SU-DHL-6 (cell line): Measurements from ENCODE around the gene SIGLEC9.

Experiments
- H2AFZ ChIP-seq: fragments of 200-600 bp; sonication (generic); 2 replicates; pipeline ENCODE4 v1.6.1; 2014; ENCODE audit warnings: low read depth, mild to moderate bottlenecking, moderate library complexity, mixed read lengths, antibody characterized with exemption, low read length; ENCODE audit not compliant: severe bottlenecking
- H3F3A ChIP-seq: fragments of 200-600 bp; shearing (Covaris generic); 2 replicates; pipeline ENCODE4 v1.6.0; 2016; ENCODE audit warnings: antibody characterized with exemption, mild to moderate bottlenecking; ENCODE audit not compliant: insufficient read depth
- H3K27ac ChIP-seq: fragments of 200-600 bp; sonication (generic); 2 replicates; pipeline ENCODE4 v1.5.1; 2016; ENCODE audit warnings: low read depth, mild to moderate bottlenecking, low read length, moderate library complexity, mixed read lengths
- H3K27me3 ChIP-seq: fragments of 200-600 bp; sonication (generic), shearing (Covaris generic); 2 replicates; pipeline ENCODE4 v1.6.0; 2014; ENCODE audit warnings: mild to moderate bottlenecking, low read length
- H3K36me3 ChIP-seq: fragments of 200-600 bp; sonication (generic); 2 replicates; pipeline ENCODE4 v1.6.1; 2014; ENCODE audit warnings: mild to moderate bottlenecking, low read length, mixed read lengths
- H3K4me2 ChIP-seq: fragments of 300-600, 200-600 bp; shearing (Covaris generic), sonication (generic); 2 replicates; pipeline ENCODE4 v1.6.0; 2014; ENCODE audit warnings: low read length, low read depth, mild to moderate bottlenecking; ENCODE audit not compliant: poor library complexity, severe bottlenecking
- H3K4me3 ChIP-seq: fragments of 200-600 bp; sonication (generic); 2 replicates; pipeline ENCODE4 v1.5.1; 2014; ENCODE audit warnings: antibody characterized with exemption, low read length, mild to moderate bottlenecking, mixed read lengths; ENCODE audit not compliant: insufficient read depth, poor library complexity, severe bottlenecking
- H3K79me2 ChIP-seq: fragments of 200-600 bp; sonication (generic); 2 replicates; pipeline ENCODE4 v1.6.1; 2014; ENCODE audit warnings: mild to moderate bottlenecking, low read length, moderate library complexity; ENCODE audit not compliant: insufficient read depth
- H3K9ac ChIP-seq: fragments of 200-600 bp; sonication (generic); 2 replicates; pipeline ENCODE4 v1.7.0; 2014; ENCODE audit warnings: mild to moderate bottlenecking, low read length
- H3K9me2 ChIP-seq: fragments of 200-600 bp; sonication (generic); replicated peaks from 2 replicates; pipeline ENCODE4 v1.6.1; 2014; ENCODE audit warnings: low read length; ENCODE audit not compliant: insufficient read depth
- H3K9me3 ChIP-seq: fragments of 200-600 bp; sonication (generic); 2 replicates; pipeline ENCODE4 v1.6.1; 2014; ENCODE audit warnings: low read length, mixed read lengths; ENCODE audit not compliant: insufficient read depth
- H4K20me1 ChIP-seq: fragments of 200-600 bp; sonication (generic); 2 replicates; pipeline ENCODE4 v1.6.1; 2014; ENCODE audit warnings: low read depth, mild to moderate bottlenecking, antibody characterized with exemption, low read length, moderate library complexity, mixed read lengths
- CTCF ChIP-seq: fragments of 200-600 bp; sonication (generic); IDR thresholded peaks from one replicate; pipeline ENCODE4 v1.5.1; 2017; ENCODE audit warnings: antibody characterized with exemption, mild to moderate bottlenecking, low read length, moderate library complexity; ENCODE audit not compliant: insufficient read depth, poor library complexity, severe bottlenecking
- EZH2phosphoT487 ChIP-seq: fragments of 200-600 bp; sonication (generic), shearing (Covaris generic); conservative IDR thresholded peaks from 2 replicates; pipeline ENCODE4 v1.6.1; 2018; ENCODE audit warnings: mild to moderate bottlenecking, antibody characterized with exemption, low read length, moderate library complexity, mixed read lengths

SIGLEC9 gene

GRCh38 chr19:51124216-51124615 lies 490 bp upstream of the SIGLEC9 start:
- H3K4me2 ChIP-seq: no peak overlapping the region
- no peak overlapping the region for H3K4me3 ChIP-seq
- no peak overlapping the region for H3K27ac ChIP-seq
- H3K9ac ChIP-seq: no peak overlapping the region
- no peaks in the 10 kb centered on the region for H3K27me3 ChIP-seq
- no peaks in the 10 kb centered on the region for H3K36me3 ChIP-seq
- no peaks in the 10 kb centered on the region for H3K9me3 ChIP-seq
- no peaks in the 10 kb centered on the region for H4K20me1 ChIP-seq
- TF ChIP-seq CTCF (no peak), EZH2phosphoT487 (no peak)
- no peaks in the 10 kb centered on the region for H3K79me2 ChIP-seq
- no peak overlapping the region for H2AFZ ChIP-seq
- H3F3A ChIP-seq: no peaks in the 10 kb centered on the region
- no peaks in the 10 kb centered on the region for H3K9me2 ChIP-seq

- Histone ChIP-seq H3K9ac (no peak overlapping the region), H4K20me1 (no peaks in the 10 kb centered on the region), H3K36me3 (no peaks in the 10 kb centered on the region), H3F3A (no peaks in the 10 kb centered on the region), H3K27me3 (no peaks in the 10 kb centered on the region), H3K79me2 (no peaks in the 10 kb centered on the region), H3K27ac (no peak overlapping the region), H3K9me3 (no peaks in the 10 kb centered on the region), H3K9me2 (no peaks in the 10 kb centered on the region), H3K4me3 (no peak overlapping the region), H2AFZ (no peak overlapping the region), H3K4me2 (no peak overlapping the region)
- no peak for TF ChIP-seq EZH2phosphoT487
- TF ChIP-seq CTCF: no peak
These were observed 842 bp downstream of the SIGLEC9 start for GRCh38 chr19:51125421-51126075.

GRCh38 chr19:51127032-51127431 lies 2.3 kb downstream of the SIGLEC9 start:
- no peak overlapping the region for H3K4me2 ChIP-seq
- no peaks in the 10 kb centered on the region for H3K36me3 ChIP-seq
- no peaks in the 10 kb centered on the region for H3K9me2 ChIP-seq
- no peaks in the 10 kb centered on the region for H4K20me1 ChIP-seq
- TF ChIP-seq EZH2phosphoT487 (no peak), CTCF (no peak)
- no peak overlapping the region for H3K27ac ChIP-seq
- no peaks in the 10 kb centered on the region for H3K9me3 ChIP-seq
- H2AFZ ChIP-seq: no peak overlapping the region
- H3K79me2 ChIP-seq: no peaks in the 10 kb centered on the region
- no peaks in the 10 kb centered on the region for H3F3A ChIP-seq
- no peak overlapping the region for H3K9ac ChIP-seq
- H3K4me3 ChIP-seq: no peak overlapping the region
- H3K27me3 ChIP-seq: no peaks in the 10 kb centered on the region
